GM19397 (cell line): Measurements from ENCODE around the gene NEK3.
"Not testable (repeated sequence)": the region's sequence is repeated elsewhere in the genome, so short reads cannot be mapped to it uniquely, and the experiment has no call there.

Experiments
- ATAC-seq: cut with Tn5 transposase; IDR thresholded peaks from one replicate; pipeline ENCODE4 v1.9.1; 2021; ENCODE audit warnings: mild to moderate bottlenecking, moderate library complexity; ENCODE audit not compliant: unreplicated experiment

NEK3 gene

GRCh38 chr13:52159159-52159982, at the start of gene NEK3:
Gene NEK3, minus strand, starts transcription at chr13:52159597. Its CDS starts 3,406 bp downstream, at chr13:52156191.
- ATAC-seq, result peak; percentile 83

- not testable (repeated sequence) for ATAC-seq
Measured at GRCh38 chr13:52208384-52208783, 49.0 kb upstream of the NEK3 start.

- not testable (repeated sequence) for ATAC-seq
Measured at GRCh38 chr13:52207896-52208295, 48.5 kb upstream of the NEK3 start.

GRCh38 chr13:52207337-52207736, 47.9 kb upstream of the NEK3 start:
- ATAC-seq, result not testable (repeated sequence)

GRCh38 chr13:52204546-52204945, 45.1 kb upstream of the NEK3 start:
- ATAC-seq, result not testable (repeated sequence)

- ATAC-seq, result not testable (repeated sequence)
Measured at GRCh38 chr13:52203864-52204263, 44.5 kb upstream of the NEK3 start.

- not testable (repeated sequence) for ATAC-seq
Measured at GRCh38 chr13:52202506-52202905, 43.1 kb upstream of the NEK3 start.

GRCh38 chr13:52201439-52202193, 42.2 kb upstream of the NEK3 start:
- ATAC-seq, result not testable (repeated sequence)

GRCh38 chr13:52195401-52195837, 36.0 kb upstream of the NEK3 start:
- peak; percentile 78 for ATAC-seq

- ATAC-seq, result peak; percentile 77
Measured at GRCh38 chr13:52194184-52194868, 34.9 kb upstream of the NEK3 start.

- ATAC-seq, result not testable (repeated sequence)
Measured at GRCh38 chr13:52193587-52194183, 34.3 kb upstream of the NEK3 start.

- ATAC-seq, result not testable (repeated sequence)
Measured at GRCh38 chr13:52187424-52188187, 28.2 kb upstream of the NEK3 start.

GRCh38 chr13:52187029-52187423, 27.6 kb upstream of the NEK3 start:
- ATAC-seq, result no peak

- ATAC-seq, result not testable (repeated sequence)
Measured at GRCh38 chr13:52181316-52181954, 22.0 kb upstream of the NEK3 start.

GRCh38 chr13:52179925-52180324, 20.5 kb upstream of the NEK3 start:
- no peak for ATAC-seq

GRCh38 chr13:52177276-52177675, 17.9 kb upstream of the NEK3 start:
- no peak for ATAC-seq

- ATAC-seq, result not testable (repeated sequence)
Measured at GRCh38 chr13:52173970-52174369, 14.6 kb upstream of the NEK3 start.

- ATAC-seq, result no peak
Measured at GRCh38 chr13:52173373-52173772, 14.0 kb upstream of the NEK3 start.

GRCh38 chr13:52171686-52172085, 12.3 kb upstream of the NEK3 start:
- ATAC-seq, result not testable (repeated sequence)
